ENCODE results near the gene NFRKB. TPM values are rescaled to one million over a fixed set of nuclear protein-coding genes. Genes with fewer than 3 reads are reported as not detected.

The NFRKB gene
- total and polyA plus RNA-seq, 2 of the 8 experiments (the other 6 are each of a cell fraction or from before 2014, with no cell fraction given), result 17.0 to 31.0 TPM

DNA sequence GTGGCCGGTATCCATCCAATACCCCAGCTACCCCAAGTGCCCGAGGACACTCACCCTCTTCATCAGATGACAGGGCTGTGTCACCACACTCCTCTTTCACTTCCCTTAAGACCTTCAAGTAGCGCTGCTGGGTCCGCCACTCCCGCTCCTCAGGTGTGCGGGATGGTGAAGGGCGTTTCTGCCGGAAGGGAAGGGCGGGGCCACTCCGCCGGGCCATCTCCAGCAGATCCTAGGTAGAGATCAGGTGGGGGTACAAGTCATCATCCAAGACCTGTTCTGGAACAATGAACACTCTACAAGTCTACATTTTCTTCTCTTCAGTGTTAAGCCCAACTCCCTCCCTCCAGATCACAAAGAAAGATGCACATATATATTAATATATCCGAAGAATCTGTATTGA is 10.0 kb downstream of the NFRKB start:
- no peak overlapping the region for H4K5ac ChIP-seq (ENCODE audit: insufficient read length, low read depth, low read length)
- H2BK12ac ChIP-seq (ENCODE audit: low read depth, low read length), result no peak overlapping the region
- H3K27me3 ChIP-seq (replicated peaks in 1 of 4; ENCODE audit: control insufficient read depth in 3 of 4, extremely low read depth in 1 of 4, insufficient read depth in 3 of 4, low read length in 3 of 4), result no peaks in the 10 kb centered on the region
- no peak overlapping the region; a peak in 2 of 7 replicates for H3K9ac ChIP-seq (replicated peaks in 1 of 4; ENCODE audit: extremely low read depth in 1 of 4, low read depth in 3 of 4, low read length in 3 of 4)
- H3K27ac ChIP-seq (ENCODE audit: low read depth, low read length), result no peak overlapping the region
- no peak overlapping the region for H3K4ac ChIP-seq (replicated peaks; ENCODE audit: insufficient read length, low read depth, low read length)
- no peaks in the 10 kb centered on the region for H3K4me1 ChIP-seq (replicated peaks in 1 of 4; ENCODE audit: control insufficient read depth in 3 of 4, insufficient read depth in 4 of 4, low read length in 3 of 4)
- no peak overlapping the region for H4K8ac ChIP-seq (ENCODE audit: extremely low read depth, insufficient read depth, low read length)
- no peaks in the 10 kb centered on the region; the same call in 1 of the 2 replicates for H3K23me2 ChIP-seq (ENCODE audit: low read depth, low read length)
- no peak overlapping the region for H2BK120ac ChIP-seq (replicated peaks; ENCODE audit: low read depth, low read length)
- H3K4me2 ChIP-seq (ENCODE audit: insufficient read depth in 1 of 2, low read depth in 2 of 2, low read length in 2 of 2), result no peak overlapping the region
- peaks cover 2 to 3% of the 10 kb centered on the region in 2 experiments for H4K20me1 ChIP-seq (replicated peaks in 1 of 2; ENCODE audit: control insufficient read depth in 1 of 2, insufficient read depth in 2 of 2, low read length in 2 of 2)
- no peak overlapping the region for H3K14ac ChIP-seq (ENCODE audit: insufficient read length)
- no peaks in the 10 kb centered on the region for H3K79me1 ChIP-seq (ENCODE audit: low read depth, low read length)
- ChIA-PET CTCF (ENCODE audit: partially characterized antibody) (interaction anchor here (1.0 kb wide), 2 partner anchors 246 to 315 kb away, joined by 3 read pairs; no protein-coding TSS in a partner anchor), POLR2A (ENCODE audit: partially characterized antibody) (interaction anchor here (0.8 to 0.9 kb wide), 2 partner anchors 9 to 11 kb away, joined by 3 to 4 read pairs; no protein-coding TSS in a partner anchor)
- H4K91ac ChIP-seq (replicated peaks; ENCODE audit: insufficient read length, low read length), result no peak overlapping the region
- no peak overlapping the region for H3K18ac ChIP-seq (ENCODE audit: extremely low read depth, low read length)
- no peak overlapping the region for H2AK5ac ChIP-seq (ENCODE audit: low read depth, low read length)
- DNase-seq (ENCODE audit: low read depth in 1 of 2, low spot score in 2 of 2) (no peak), FAIRE-seq (no peak)
- WGBS, 2 experiments (ENCODE audit: extremely low coverage in 1 of 2, insufficient coverage in 1 of 2, insufficient read length in 1 of 2, insufficient replicate concordance in 2 of 2, low coverage in 1 of 2, low lambda C conversion rate in 2 of 2, missing lambda C conversion rate in 1 of 2), result 92% methylated on average over 12 of the region's 12 CpGs; no CpG with 5 or more reads in 1 of the 2 experiments
- H3K36me3 ChIP-seq (ENCODE audit: control insufficient read depth in 2 of 4, insufficient read depth in 4 of 4, low read length in 3 of 4), result peaks cover 31 to 90% (median 84%) of the 10 kb centered on the region in 4 experiments
- H3K56ac ChIP-seq (replicated peaks; ENCODE audit: insufficient read length, low read depth, low read length), result no peak overlapping the region
- H3K9me3 ChIP-seq (ENCODE audit: insufficient read depth in 2 of 2, low read depth in 1 of 2, low read length in 1 of 2), result no peaks in the 10 kb centered on the region
- no peak overlapping the region for H3K4me3 ChIP-seq (ENCODE audit: extremely low read depth in 1 of 4, insufficient read depth in 2 of 4, low read depth in 3 of 4, low read length in 4 of 4)
- H2AFZ ChIP-seq (ENCODE audit: low read length), result no peak overlapping the region
- no peak overlapping the region for H2BK15ac ChIP-seq (ENCODE audit: low read length)
- H2BK20ac ChIP-seq (ENCODE audit: low read length), result no peak overlapping the region
- H2BK5ac ChIP-seq (ENCODE audit: low read depth, low read length), result no peak overlapping the region
- no peak overlapping the region for H3K23ac ChIP-seq (ENCODE audit: insufficient read length)
- no peaks in the 10 kb centered on the region for H3K79me2 ChIP-seq (ENCODE audit: control insufficient read depth in 1 of 2, insufficient read depth in 2 of 2, low read length in 2 of 2)
- TF ChIP-seq POU5F1 (IDR thresholded peaks at IDR 0.05; ENCODE audit: low read depth, low read length), result no peak
- TF ChIP-seq JUND (IDR thresholded peaks at IDR 0.05; ENCODE audit: low read length), result no peak
- no peak for TF ChIP-seq NANOG (IDR thresholded peaks at IDR 0.05; ENCODE audit: insufficient read depth, low read depth, low read length, poor library complexity, severe bottlenecking)
- TF ChIP-seq, protein P1, sequence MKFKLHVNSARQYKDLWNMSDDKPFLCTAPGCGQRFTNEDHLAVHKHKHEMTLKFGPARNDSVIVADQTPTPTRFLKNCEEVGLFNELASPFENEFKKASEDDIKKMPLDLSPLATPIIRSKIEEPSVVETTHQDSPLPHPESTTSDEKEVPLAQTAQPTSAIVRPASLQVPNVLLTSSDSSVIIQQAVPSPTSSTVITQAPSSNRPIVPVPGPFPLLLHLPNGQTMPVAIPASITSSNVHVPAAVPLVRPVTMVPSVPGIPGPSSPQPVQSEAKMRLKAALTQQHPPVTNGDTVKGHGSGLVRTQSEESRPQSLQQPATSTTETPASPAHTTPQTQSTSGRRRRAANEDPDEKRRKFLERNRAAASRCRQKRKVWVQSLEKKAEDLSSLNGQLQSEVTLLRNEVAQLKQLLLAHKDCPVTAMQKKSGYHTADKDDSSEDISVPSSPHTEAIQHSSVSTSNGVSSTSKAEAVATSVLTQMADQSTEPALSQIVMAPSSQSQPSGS (IDR thresholded peaks at IDR 0.05; ENCODE audit: low read length), result no peak
- no peak for TF ChIP-seq GTF2F1 (IDR thresholded peaks at IDR 0.05; ENCODE audit: borderline replicate concordance, low read depth, low read length)
- TF ChIP-seq SP1 (IDR thresholded peaks at IDR 0.05; ENCODE audit: low read depth, low read length), result no peak
